HCT116 (cell line): ENCODE results near the gene ACAD9. TPM values are rescaled to one million over a fixed set of nuclear protein-coding genes. Genes with fewer than 3 reads are reported as not detected.
A peak's percentile ranks its signal among the peaks of the same experiment; 100 is the strongest.

Experiments
- ATAC-seq: fragments of 200-7000 bp; cut with Tn5 transposase; 2 replicates; pipeline ENCODE4 v1.9.1; 2020; ENCODE audit warnings: mild to moderate bottlenecking, moderate library complexity
- BruUV-seq: library from RNA; stranded (reverse); fragments of 400-500 nt; replicated peaks from 2 replicates; lab custom pipeline; 2021; lab: Mats Ljungman, UMichigan
- CTCF ChIA-PET: fragments of 300-600 bp; sonication (Branson Sonifier 250); formaldehyde crosslinking; loops from one replicate; lab custom pipeline; 2021; ENCODE audit warnings: antibody characterized with exemption; lab: Charles Lee
- POLR2A ChIA-PET: fragments of 300-600, 350-600 bp; sonication (Branson Sonifier 250); formaldehyde crosslinking; loops from one replicate; lab custom pipeline; 2021; ENCODE audit warnings: antibody characterized with exemption; lab: Charles Lee
- RAD21 ChIA-PET, 2 experiments: fragments of 300-600 bp; sonication (Branson Sonifier 250); formaldehyde crosslinking; loops; one replicate each; lab custom pipeline; 2023; ENCODE audit warnings: low total read pairs in 2 of 2; ENCODE audit not compliant: uncharacterized antibody in 2 of 2, unreplicated experiment in 2 of 2, low non-redundant PET in 1 of 2; lab: Charles Lee
- DNase-seq: peaks from one replicate; pipeline ENCODE4 v3.0.0-alpha.2; 2010; ENCODE audit warnings: low read depth, low spot score
- H2AFZ ChIP-seq: fragments of 200-600 bp; shearing (Covaris generic), sonication (generic); 2 replicates; pipeline ENCODE4 v1.6.1; 2017; ENCODE audit warnings: low read depth, mixed run types, mixed read lengths, antibody characterized with exemption, low read length; ENCODE audit not compliant: poor library complexity, severe bottlenecking
- H3K27ac ChIP-seq: 2 replicates; pipeline ENCODE4 v1.5.1; 2012; ENCODE audit warnings: low read depth, low read length
- H3K27me3 ChIP-seq: fragments of 200-600 bp; sonication (generic); 2 replicates; pipeline ENCODE4 v1.6.1; 2016; ENCODE audit warnings: mixed run types, low read length, mixed read lengths; ENCODE audit not compliant: insufficient read depth
- H3K36me3 ChIP-seq, 2 experiments: fragments of 200-500 bp in 1 of 2; fragments of 200-600 bp in 1 of 2; sonication (Bioruptor generic) in 1 of 2; sonication (generic) in 1 of 2; 2 replicates each; pipeline versions ENCODE4 v1.5.1 to v1.6.1; 2014 to 2016; ENCODE audit warnings: low read length in 2 of 2, inconsistent platforms in 1 of 2, mixed read lengths in 1 of 2, mixed run types in 1 of 2; ENCODE audit not compliant: insufficient read depth in 2 of 2, control insufficient read depth in 1 of 2
- H3K4me1 ChIP-seq, 2 experiments: fragments of 200-600 bp in 1 of 2; sonication (generic) in 1 of 2; 2 replicates each; pipeline versions ENCODE4 v1.5.1 to v1.6.1; 2012 to 2017; ENCODE audit warnings: low read length in 2 of 2, inconsistent platforms in 1 of 2, mild to moderate bottlenecking in 1 of 2, mixed read lengths in 1 of 2, mixed run types in 1 of 2, moderate library complexity in 1 of 2; ENCODE audit not compliant: insufficient read depth in 2 of 2, control insufficient read depth in 1 of 2
- H3K4me2 ChIP-seq: fragments of 200-600 bp; sonication (generic); 2 replicates; pipeline ENCODE4 v1.6.1; 2017; ENCODE audit warnings: mixed run types, low read length, mixed read lengths
- H3K4me3 ChIP-seq, 2 experiments: fragments of 200-600 bp in 1 of 2; sonication (generic) in 1 of 2; replicated peaks in 1 of 2; 2 replicates each; pipeline ENCODE4 v1.5.1; 2011 to 2016; ENCODE audit warnings: low read length in 2 of 2, control low read depth in 1 of 2, low read depth in 1 of 2, mild to moderate bottlenecking in 1 of 2, mixed read lengths in 1 of 2, mixed run types in 1 of 2
- H3K79me2 ChIP-seq: fragments of 200-600 bp; sonication (generic); 2 replicates; pipeline ENCODE4 v1.6.1; 2017; ENCODE audit warnings: mild to moderate bottlenecking, mixed run types, low read length, moderate library complexity, mixed read lengths; ENCODE audit not compliant: insufficient read depth
- H3K9ac ChIP-seq: fragments of 200-600 bp; sonication (generic); 2 replicates; pipeline ENCODE4 v1.6.1; 2016; ENCODE audit warnings: low read length, mixed read lengths
- H3K9me2 ChIP-seq: fragments of 200-600 bp; sonication (generic), shearing (Covaris generic); 2 replicates; pipeline ENCODE4 v1.6.1; 2017; ENCODE audit warnings: mixed run types, mild to moderate bottlenecking, moderate library complexity; ENCODE audit not compliant: insufficient read depth
- H3K9me3 ChIP-seq, 2 experiments: fragments of 200-500 bp in 1 of 2; fragments of 200-600 bp in 1 of 2; sonication (Bioruptor generic) in 1 of 2; sonication (generic) in 1 of 2; 2 replicates each; pipeline ENCODE4 v1.6.1; 2014 to 2017; ENCODE audit warnings: low read length in 2 of 2, mixed read lengths in 2 of 2, inconsistent platforms in 1 of 2, low read depth in 1 of 2, mild to moderate bottlenecking in 1 of 2, mixed run types in 1 of 2, moderate library complexity in 1 of 2; ENCODE audit not compliant: control insufficient read depth in 1 of 2, insufficient read depth in 1 of 2
- H4K20me1 ChIP-seq: fragments of 200-600 bp; sonication (generic), shearing (Covaris generic); 2 replicates; pipeline ENCODE4 v1.6.1; 2017; ENCODE audit warnings: mixed run types, mild to moderate bottlenecking, moderate library complexity; ENCODE audit not compliant: insufficient read depth
- MAX ChIP-seq: IDR thresholded peaks from 2 replicates; pipeline ENCODE4 v1.6.1; 2012
- RAD21 ChIP-seq: IDR thresholded peaks from 2 replicates; pipeline ENCODE4 v1.6.1; 2012; ENCODE audit warnings: low read depth, mild to moderate bottlenecking
- SIN3A ChIP-seq: IDR thresholded peaks from 2 replicates; pipeline ENCODE4 v1.6.1; 2012; ENCODE audit warnings: low read depth
- ZNF274 ChIP-seq: fragments of 200-500 bp; sonication (Bioruptor generic); IDR thresholded peaks from 2 replicates; pipeline ENCODE4 v1.6.1; 2014; ENCODE audit warnings: mild to moderate bottlenecking, low read depth, low read length, inconsistent platforms
- intact Hi-C: fragments of 100-400 bp; cut with micrococcal nuclease; formaldehyde crosslinking; loops from 2 replicates; pipeline ENCODE4 v1.10.0; 2022
- total RNA-seq: library from RNA; stranded (reverse); gene quantifications from one replicate; pipeline ENCODE4 v1.2.1, GENCODE V29; 2021; ENCODE audit not compliant: unreplicated experiment
- TF ChIP-seq, protein P1 (sequence below), 3 experiments: fragments of 200-600 bp in 1 of 3; sonication (generic) in 1 of 3; IDR thresholded peaks in 2 of 3; conservative IDR thresholded peaks in 1 of 3; 2 replicates each; pipeline ENCODE4 v1.5.1; 2012 to 2017; ENCODE audit warnings: low read depth in 2 of 3, low read length in 2 of 3, antibody characterized with exemption in 1 of 3, borderline replicate concordance in 1 of 3, control low read depth in 1 of 3, mild to moderate bottlenecking in 1 of 3, mixed read lengths in 1 of 3, mixed run types in 1 of 3, moderate library complexity in 1 of 3; ENCODE audit not compliant: insufficient read depth in 1 of 3
- TF ChIP-seq, protein P2 (sequence below): IDR thresholded peaks from 2 replicates; pipeline ENCODE4 v1.6.1; 2012

ACAD9 gene
- total RNA-seq, 1 experiment from 2014 or later = 55.8 TPM

GRCh38 chr3:128849911-128850455 is 29.4 kb upstream of the ACAD9 start:
- Histone ChIP-seq H3K36me3 (no peaks in the 10 kb centered on the region), H3K27ac (no peak overlapping the region), H3K9me2 (no peaks in the 10 kb centered on the region), H2AFZ (no peak overlapping the region), H4K20me1 (no peaks in the 10 kb centered on the region), H3K4me3 (no peak overlapping the region), H3K4me1 (peaks cover 5 to 15% of the 10 kb centered on the region in 2 experiments; a peak in 3 of 4 replicates), H3K79me2 (no peaks in the 10 kb centered on the region), H3K27me3 (no peaks in the 10 kb centered on the region), H3K4me2 (no peak overlapping the region), H3K9ac (no peak overlapping the region), H3K9me3 (peaks cover 0 to 10% of the 10 kb centered on the region in 2 experiments; a peak in 2 of 4 replicates)
- ChIA-PET RAD21 (no interaction called here), POLR2A (no interaction called here), CTCF (interaction anchor here (1.0 kb wide), 1 partner anchor 13 kb away, joined by 3 read pairs; no protein-coding TSS in a partner anchor)
- TF ChIP-seq, protein P1, sequence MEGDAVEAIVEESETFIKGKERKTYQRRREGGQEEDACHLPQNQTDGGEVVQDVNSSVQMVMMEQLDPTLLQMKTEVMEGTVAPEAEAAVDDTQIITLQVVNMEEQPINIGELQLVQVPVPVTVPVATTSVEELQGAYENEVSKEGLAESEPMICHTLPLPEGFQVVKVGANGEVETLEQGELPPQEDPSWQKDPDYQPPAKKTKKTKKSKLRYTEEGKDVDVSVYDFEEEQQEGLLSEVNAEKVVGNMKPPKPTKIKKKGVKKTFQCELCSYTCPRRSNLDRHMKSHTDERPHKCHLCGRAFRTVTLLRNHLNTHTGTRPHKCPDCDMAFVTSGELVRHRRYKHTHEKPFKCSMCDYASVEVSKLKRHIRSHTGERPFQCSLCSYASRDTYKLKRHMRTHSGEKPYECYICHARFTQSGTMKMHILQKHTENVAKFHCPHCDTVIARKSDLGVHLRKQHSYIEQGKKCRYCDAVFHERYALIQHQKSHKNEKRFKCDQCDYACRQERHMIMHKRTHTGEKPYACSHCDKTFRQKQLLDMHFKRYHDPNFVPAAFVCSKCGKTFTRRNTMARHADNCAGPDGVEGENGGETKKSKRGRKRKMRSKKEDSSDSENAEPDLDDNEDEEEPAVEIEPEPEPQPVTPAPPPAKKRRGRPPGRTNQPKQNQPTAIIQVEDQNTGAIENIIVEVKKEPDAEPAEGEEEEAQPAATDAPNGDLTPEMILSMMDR (IDR thresholded peaks at IDR 0.05 in 2 of 3, conservative IDR thresholded peaks at IDR 0.05 in 1 of 3; ENCODE audit: borderline replicate concordance in 1 of 3, insufficient read depth in 1 of 3, low read depth in 2 of 3, low read length in 2 of 3) = peak; percentile 15 to 53 (median 24); a peak in 3 of 6 replicates
- peak; percentile 66 for TF ChIP-seq RAD21
- TF ChIP-seq, protein P2, sequence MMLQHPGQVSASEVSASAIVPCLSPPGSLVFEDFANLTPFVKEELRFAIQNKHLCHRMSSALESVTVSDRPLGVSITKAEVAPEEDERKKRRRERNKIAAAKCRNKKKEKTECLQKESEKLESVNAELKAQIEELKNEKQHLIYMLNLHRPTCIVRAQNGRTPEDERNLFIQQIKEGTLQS = no peak
- no peak for TF ChIP-seq ZNF274
- no peak for TF ChIP-seq MAX
- no peak for TF ChIP-seq SIN3A
- DNase-seq = no peak
- intact Hi-C loops = no loop called here
- no peak for ATAC-seq
- no TSS peak for BruUV-seq
